SU-DHL-6 (cell line): Measurements from ENCODE around the gene ADARB2.

Experiments
- EZH2phosphoT487 ChIP-seq: fragments of 200-600 bp; sonication (generic), shearing (Covaris generic); conservative IDR thresholded peaks from 2 replicates; pipeline ENCODE4 v1.6.1; 2018; ENCODE audit warnings: mild to moderate bottlenecking, antibody characterized with exemption, low read length, moderate library complexity, mixed read lengths
- TF ChIP-seq, protein P1 (sequence below): fragments of 200-600 bp; sonication (generic); IDR thresholded peaks from one replicate; pipeline ENCODE4 v1.5.1; 2017; ENCODE audit warnings: antibody characterized with exemption, mild to moderate bottlenecking, low read length, moderate library complexity; ENCODE audit not compliant: insufficient read depth, poor library complexity, severe bottlenecking

DNA sequence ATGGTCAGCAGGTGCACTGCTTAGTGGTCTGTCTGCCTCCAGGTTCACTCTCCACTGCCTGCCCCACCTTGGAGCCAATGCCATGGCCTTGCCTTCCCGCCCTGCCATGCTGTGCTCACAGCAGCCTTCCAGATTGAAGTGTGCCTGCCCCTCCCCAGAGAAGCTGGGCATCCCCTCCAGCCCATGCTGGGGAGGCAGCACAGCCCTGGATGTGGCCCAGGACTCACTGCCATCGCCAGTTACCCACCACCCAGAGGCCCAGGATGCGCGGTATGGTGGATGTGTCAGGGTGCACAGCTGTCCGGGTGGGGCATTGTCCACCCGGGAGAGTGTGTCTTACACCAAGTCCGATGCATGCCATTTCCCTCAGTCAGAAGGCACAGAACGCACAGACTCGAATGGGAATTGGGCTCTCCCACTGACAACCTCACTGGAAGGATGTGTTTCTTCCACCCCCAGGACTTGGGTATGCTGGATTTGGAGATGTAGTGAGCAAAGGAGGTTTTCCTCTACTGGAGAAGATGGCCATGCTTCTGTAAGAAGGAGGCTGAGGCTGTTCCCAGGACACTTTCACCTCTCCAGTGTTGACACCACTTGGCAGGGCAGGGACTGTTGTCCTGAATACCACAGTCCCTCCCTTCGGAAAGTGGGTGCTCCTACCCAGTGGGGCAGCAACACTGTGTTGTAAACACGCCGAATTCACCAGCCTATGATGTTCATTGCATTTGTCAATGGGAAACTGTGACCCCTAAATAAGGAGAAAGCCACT is 122.0 kb downstream of the ADARB2 start:
- TF ChIP-seq, protein P1, sequence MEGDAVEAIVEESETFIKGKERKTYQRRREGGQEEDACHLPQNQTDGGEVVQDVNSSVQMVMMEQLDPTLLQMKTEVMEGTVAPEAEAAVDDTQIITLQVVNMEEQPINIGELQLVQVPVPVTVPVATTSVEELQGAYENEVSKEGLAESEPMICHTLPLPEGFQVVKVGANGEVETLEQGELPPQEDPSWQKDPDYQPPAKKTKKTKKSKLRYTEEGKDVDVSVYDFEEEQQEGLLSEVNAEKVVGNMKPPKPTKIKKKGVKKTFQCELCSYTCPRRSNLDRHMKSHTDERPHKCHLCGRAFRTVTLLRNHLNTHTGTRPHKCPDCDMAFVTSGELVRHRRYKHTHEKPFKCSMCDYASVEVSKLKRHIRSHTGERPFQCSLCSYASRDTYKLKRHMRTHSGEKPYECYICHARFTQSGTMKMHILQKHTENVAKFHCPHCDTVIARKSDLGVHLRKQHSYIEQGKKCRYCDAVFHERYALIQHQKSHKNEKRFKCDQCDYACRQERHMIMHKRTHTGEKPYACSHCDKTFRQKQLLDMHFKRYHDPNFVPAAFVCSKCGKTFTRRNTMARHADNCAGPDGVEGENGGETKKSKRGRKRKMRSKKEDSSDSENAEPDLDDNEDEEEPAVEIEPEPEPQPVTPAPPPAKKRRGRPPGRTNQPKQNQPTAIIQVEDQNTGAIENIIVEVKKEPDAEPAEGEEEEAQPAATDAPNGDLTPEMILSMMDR: no peak
- TF ChIP-seq EZH2phosphoT487: no peak
